HG02610 (cell line): ENCODE results near the gene GJA1.
"Not testable (repeated sequence)": the region's sequence is repeated elsewhere in the genome, so short reads cannot be mapped to it uniquely, and the experiment has no call there.

Experiments
- ATAC-seq: cut with Tn5 transposase; IDR thresholded peaks from one replicate; pipeline ENCODE4 v1.9.1; 2021; ENCODE audit warnings: mild to moderate bottlenecking, moderate library complexity; ENCODE audit not compliant: unreplicated experiment

GJA1 gene

DNA sequence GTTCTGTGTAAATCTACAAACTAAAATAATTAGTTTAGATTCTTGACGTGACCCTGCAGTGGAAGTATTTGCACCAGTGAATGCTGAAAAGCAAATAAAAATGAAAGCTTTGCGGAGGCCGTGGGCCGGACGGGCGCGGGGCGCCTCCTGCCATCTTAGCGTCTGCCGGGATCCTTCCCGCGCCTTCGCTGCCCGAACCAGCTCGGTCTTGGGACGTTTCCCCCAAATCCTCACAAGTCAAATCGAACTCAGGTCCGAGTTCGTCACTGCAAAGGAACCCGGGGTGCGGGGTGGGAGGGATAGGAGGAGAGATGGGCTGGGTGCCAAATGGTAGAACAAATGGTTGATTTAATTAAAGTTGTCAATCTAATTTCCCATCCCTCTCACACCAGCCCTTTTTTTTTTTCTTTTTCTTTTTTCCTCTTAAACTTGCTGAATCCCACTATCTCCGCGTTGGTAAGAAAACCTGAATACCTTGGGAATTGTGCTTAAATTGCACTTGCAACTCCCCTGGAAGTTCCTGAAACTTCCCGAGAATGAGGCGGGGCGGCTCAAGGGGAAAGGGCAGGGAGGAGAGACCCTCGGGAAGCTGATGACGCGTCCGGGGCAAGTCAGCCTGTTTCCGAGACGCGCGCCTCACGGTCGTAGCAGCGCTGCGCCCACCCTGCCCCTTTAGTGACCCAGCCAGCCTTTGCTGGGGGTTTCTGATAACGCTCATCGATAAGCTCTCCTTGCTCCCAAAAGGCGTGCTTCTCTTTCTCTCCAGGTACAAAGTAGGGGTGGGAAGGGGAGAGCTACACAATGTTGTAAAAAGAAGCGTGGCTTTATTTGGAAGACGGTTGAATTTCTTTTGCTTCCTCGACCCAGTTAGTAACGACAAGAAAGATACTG, 1.8 kb downstream of the GJA1 start:
- no peak for ATAC-seq

DNA sequence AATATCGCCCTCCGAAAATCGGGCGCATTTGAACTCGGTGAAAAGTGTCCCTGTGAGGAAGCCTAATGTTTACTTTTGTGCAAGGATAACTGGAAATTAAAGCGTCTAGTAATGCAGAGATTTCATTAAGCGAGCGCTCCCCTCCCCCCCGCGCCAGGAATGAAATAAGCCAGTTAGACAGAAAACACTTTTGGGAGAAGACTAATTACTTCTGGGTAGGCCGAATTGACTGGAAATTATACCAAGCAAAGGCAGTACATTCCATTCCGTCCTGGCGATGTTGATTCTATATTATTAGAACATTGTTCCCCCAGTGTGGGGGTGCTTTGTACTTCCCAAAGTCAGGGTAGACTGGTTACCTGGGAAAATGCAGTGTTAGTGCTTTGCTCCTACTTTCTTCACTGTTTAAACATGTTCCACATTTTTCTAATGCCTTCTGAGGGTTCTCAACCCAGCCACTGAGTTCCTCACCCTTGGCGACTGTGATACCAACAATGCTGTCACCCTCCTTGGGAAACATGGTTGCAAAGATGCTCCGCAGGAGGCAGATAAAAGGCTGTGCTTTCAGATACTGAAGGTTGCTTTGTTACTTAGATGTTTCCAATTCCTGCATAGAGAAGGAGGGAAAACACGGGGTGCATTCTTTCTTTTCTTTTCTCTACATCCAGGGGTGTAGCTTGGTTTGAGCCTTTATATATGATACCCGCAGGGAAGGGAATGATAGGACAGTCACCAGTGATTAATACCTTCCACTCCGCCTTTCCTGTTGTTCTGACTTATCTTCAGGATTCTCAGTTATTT, 2.6 kb downstream of the GJA1 start:
- ATAC-seq: no peak

DNA sequence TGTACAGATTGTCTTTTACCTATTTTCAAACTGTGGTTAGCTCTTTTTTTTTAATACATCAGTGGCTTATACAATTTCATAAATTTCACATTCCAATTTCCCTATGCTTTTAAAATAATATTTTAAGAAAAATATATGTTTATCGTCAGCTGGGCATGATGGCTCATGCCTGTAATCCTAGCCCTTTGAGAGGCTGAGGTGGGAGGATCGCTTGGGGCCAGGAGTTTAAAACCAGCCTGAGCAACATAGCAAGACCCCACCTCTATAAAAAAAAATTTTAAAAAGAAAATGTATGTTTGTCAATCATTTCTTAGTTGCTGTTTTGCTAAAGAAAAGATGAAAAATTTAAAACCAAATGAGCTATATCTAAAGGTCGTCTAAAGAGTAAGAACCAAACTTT, 3.4 kb downstream of the GJA1 start:
- no peak for ATAC-seq

DNA sequence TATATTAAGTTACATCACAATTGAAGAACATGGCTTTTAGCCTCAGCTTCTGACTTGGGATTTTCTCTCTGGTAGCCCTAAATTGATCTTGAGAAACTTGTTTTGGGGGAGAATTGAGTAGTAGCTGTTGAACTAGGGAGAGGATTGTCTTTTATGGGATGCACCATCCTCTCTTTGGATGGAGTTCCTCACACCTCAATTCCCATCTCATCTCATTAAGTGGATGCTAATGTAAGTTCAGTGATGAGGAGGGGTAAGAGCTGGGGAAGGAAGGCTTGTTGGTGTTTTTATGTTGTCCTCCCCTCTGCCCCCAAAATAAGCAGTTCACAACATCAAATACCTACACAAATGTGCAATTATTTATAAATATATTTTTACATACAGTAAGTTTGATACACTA, 4.0 kb downstream of the GJA1 start:
- ATAC-seq: no peak

DNA sequence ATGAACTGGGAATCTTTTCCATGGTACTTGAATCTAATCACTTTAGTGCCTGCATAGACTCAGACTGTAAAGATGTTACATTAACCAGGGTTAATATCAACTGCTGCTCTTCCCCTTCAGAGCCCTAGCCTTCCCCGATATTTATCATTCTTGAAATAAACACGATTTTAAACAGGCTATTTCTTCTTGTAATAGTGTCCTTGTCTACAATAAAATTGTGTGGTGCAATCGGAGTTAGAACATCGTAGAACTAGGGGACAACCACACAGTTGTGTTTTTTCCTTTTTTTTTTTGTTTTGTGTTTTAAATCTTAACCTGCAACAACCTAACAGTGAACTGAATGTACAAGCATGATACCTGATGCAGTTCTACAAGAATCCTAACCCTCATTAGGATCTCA, 4.5 kb downstream of the GJA1 start:
- no peak for ATAC-seq

DNA sequence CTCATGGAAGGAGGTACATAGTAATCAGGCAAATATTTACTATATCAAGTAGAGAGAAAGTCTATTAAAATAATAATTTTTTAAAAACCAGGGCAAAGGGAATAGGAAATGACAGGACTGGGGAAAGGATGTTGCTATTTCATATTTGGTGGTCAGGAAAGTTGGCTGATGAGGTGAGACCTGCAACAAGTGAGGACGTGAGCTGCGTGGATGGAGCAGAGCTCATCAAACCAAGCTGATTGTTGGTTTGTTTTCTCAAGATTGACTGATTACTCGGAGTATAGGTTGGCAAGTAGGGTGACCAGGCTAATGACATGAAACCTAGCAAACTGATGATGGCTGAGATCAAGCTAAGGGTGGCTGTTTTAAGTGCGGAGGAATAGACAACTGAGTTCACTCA, 6.0 kb downstream of the GJA1 start:
- no peak for ATAC-seq

DNA sequence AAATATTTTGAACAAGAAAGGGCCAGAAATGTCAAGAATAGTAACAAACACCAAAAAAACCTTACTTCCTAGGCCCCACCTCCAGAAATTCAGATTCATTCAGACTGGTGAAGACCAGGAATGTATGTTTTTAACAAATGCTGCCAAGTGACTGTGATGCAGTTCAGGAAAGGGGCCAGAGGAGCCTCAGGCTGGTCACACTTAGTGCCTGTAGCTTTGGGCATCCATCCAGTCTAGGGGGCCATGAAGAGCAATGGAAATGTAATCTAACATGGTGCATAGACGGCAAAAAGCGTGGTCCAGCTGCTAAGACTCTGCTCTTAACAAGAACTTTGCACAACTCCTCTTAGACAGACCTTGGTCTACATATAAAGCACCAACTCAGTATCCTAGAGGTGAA, 7.1 kb downstream of the GJA1 start:
- no peak for ATAC-seq

DNA sequence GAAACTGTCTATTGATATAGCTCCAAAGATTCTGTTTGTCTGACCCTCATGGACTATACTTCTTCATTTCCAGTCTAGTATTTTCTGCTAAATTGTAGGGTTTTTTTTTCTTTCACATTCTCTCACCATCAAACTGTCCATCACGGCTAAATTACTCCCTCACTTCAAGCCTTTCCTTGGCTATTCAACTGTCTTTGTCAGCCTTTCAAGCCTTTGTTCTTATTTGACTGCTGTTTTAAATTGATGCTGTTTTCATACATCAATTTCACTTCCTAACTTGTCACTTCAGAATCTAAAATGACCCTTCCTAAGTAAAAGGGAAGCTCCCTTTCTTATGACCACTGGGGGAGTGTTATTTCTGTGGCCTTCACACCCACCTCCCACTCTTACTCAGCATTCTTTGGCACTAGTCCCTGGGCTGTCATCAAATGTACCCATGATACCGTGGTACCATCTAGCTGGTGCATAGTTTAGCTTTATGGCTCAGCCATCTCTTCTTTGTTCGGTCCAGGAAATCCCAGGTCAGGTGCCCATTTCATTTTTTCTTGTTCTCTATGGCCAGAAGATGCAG, 8.6 kb downstream of the GJA1 start:
- no peak for ATAC-seq

DNA sequence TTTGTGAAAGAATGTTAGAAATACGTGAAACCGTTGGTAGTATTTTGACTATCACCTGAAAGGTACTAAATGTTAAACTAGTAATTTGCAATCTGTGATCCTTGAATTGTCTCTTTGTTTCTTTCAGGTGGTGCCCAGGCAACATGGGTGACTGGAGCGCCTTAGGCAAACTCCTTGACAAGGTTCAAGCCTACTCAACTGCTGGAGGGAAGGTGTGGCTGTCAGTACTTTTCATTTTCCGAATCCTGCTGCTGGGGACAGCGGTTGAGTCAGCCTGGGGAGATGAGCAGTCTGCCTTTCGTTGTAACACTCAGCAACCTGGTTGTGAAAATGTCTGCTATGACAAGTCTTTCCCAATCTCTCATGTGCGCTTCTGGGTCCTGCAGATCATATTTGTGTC, 11.3 kb downstream of the GJA1 start:
- ATAC-seq: not testable (repeated sequence)

DNA sequence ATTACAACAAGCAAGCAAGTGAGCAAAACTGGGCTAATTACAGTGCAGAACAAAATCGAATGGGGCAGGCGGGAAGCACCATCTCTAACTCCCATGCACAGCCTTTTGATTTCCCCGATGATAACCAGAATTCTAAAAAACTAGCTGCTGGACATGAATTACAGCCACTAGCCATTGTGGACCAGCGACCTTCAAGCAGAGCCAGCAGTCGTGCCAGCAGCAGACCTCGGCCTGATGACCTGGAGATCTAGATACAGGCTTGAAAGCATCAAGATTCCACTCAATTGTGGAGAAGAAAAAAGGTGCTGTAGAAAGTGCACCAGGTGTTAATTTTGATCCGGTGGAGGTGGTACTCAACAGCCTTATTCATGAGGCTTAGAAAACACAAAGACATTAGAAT, 12.3 kb downstream of the GJA1 start:
- not testable (repeated sequence) for ATAC-seq

DNA sequence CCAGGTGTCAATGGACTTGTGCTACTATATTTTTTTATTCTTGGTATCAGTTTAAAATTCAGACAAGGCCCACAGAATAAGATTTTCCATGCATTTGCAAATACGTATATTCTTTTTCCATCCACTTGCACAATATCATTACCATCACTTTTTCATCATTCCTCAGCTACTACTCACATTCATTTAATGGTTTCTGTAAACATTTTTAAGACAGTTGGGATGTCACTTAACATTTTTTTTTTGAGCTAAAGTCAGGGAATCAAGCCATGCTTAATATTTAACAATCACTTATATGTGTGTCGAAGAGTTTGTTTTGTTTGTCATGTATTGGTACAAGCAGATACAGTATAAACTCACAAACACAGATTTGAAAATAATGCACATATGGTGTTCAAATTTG, 13.1 kb downstream of the GJA1 start:
- not testable (repeated sequence) for ATAC-seq

DNA sequence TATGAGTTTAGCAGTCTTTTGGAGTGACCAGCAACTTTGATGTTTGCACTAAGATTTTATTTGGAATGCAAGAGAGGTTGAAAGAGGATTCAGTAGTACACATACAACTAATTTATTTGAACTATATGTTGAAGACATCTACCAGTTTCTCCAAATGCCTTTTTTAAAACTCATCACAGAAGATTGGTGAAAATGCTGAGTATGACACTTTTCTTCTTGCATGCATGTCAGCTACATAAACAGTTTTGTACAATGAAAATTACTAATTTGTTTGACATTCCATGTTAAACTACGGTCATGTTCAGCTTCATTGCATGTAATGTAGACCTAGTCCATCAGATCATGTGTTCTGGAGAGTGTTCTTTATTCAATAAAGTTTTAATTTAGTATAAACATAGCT, 13.9 kb downstream of the GJA1 start:
- no peak for ATAC-seq

DNA sequence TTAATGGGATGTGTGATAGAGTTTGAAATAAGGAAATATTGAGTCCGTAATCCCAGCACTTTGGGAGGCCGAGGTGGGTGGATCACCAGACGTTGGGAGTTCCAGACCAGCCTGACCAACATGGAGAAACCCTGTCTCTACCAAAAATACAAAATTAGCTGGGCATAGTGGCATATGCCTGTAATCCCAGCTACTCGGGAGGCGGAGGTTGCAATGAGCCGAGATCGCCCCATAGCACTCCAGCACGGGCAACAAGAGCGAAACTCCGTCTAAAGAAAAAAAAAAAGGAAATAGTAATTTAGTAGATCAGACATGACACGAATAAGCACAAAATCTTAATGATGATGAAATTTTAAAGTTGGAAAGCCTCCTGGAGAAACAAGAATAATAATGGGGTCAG, 14.8 kb downstream of the GJA1 start:
- no peak for ATAC-seq

DNA sequence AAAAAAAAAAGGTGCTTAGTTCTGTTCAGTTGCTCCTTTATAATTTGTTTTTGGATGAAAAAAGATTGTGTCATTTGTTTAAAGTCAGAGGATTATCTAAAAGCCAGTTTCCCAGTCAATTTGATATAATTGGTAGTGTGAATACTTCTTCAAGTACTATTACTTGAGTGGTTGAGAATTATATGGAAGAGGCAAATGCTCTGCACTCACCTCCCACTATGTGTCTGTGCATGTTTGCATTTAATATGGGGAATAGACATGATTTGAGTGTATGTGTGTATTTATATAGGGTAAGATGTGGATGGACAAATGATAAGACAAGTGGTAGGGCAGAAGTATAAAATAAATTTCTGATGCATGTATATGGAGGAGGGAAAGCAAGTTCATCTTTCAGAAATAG, 15.8 kb downstream of the GJA1 start:
- ATAC-seq: no peak

DNA sequence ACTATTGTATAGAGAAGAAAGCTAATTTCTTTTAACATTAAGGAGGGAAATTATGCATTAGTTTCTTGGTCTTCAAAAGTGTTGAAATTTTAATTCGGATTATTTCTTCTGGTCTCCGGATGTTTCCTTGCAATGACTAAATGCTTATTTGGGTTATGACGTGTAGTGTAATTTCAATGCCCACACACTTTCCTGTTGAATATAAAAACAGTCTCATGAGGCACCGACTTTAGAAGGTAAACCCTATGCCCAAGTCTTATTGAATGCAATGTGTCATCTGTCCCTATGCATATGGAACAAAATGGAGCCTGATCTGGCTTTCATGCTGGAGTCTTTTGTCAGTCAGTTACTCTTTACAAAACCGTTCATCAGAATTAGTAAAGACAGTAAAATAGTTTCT, 17.7 kb downstream of the GJA1 start:
- no peak for ATAC-seq

DNA sequence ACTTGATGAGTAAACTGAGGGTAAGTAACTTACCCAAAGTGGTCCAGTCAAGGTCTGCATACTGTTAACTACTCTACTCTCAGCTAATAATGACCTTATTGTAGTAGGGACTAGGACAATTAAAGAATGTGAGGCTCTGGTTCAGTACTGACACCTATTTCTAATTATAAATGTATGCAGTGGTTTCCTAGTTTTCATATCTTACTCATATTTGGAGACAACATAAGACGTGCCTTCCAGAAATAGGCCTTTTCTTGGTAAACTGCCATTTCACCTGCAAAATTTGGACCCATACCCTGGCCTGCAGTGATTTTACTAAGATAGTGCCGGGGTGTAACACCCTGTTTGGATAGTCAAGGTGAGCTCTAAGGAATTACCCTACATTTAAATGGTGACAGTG, 24.7 kb downstream of the GJA1 start:
- ATAC-seq: peak; percentile 43

DNA sequence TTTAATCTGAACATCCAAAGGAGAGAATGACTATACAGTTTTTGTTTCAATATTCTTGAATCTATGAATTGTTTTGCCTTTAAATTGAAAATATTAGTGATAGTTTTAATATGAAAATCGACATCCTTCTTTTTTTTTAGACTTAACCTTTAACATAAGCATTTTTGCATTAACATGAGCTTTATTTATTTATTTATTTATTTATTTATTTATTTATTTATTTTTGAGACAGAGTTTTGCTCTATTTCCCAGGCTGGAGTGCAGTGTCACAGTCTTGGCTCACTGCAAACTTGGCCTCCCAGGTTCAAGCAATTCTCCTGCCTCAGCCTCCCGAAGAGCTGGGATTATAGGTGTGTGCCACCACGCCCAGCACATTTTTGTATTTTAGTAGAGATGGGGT, 27.6 kb downstream of the GJA1 start:
- ATAC-seq: no peak

DNA sequence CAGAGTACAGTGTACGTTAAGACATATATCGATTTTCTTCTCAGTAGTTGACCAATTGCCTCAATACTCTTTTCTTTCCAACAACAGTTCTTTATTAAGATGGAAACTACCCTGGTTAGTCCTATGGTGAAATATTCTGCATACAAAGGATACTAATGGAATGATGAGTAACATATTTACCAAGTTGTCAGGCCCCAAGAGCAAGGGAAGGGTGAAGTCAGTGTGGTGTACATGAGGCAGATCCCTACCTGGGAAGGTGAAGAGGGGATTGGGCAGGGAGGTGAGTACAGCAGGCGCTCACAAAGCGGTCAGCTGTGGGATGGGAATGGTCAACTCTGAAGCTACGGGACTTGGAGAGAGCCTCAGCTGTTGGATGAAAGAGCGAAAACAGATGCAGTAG, 29.7 kb downstream of the GJA1 start:
- ATAC-seq: no peak

DNA sequence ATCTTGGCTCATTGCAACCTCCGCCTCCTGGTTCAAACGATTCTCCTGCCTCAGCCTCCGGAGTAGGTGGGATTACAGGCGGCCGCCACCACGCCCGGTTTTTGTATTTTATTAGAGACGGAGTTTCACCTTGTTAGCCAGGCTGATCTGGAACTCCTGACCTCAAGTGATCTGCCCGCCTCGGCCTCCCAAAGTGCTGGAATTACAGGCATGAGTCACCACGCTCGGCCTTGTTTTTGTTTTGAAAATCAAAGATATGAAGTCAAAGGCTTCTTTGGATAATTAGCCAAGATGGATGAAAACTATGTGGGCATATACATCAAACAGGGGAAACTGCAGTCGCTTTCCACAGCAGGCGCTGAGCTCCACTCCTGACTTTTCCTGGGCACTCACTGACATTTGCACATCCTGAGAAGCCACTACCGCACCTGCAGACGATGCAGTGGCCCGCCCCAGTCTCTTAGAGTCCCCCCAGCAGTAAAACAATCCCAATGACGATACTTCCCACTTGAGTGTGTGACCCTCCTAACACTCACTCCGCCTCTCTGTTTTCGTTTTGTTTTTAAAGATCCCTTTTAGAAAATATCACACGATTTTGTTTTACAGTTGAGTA, 44.1 kb downstream of the GJA1 start:
- no peak for ATAC-seq

DNA sequence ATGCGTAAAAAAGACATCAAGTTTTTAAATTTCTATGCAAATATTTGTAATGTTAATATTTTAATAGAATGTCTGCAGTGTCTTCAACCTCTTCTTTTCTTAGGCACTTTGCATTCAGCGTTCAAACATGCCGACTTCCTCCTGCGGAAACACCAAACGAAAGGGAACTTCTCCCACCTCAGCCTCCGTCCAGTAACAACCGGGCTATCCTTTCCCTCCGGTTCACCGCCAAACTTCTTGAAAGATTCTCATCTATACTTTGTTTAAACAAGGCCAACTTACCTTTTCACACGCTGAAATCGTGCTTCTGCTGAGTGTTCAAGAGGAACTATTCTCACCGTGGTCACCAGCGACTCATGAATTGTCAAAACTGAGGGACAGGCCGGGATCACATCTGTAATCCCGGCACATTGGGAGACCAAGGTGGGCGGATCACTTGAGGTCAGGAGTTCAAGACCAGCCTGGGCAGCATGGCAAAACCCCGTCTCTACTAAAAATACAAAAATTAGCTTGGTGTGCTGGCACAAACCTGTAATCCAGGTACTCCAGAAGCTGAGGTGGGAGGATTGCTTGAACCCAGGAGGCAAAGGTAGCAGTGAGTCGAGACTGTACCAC, 44.8 kb downstream of the GJA1 start:
- ATAC-seq: no peak
